ENCODE results near the gene AKAP13.

- TF ChIP-seq CTCF (IDR thresholded peaks at IDR 0.05) (no peak), ZFX (IDR thresholded peaks at IDR 0.05; ENCODE audit: borderline replicate concordance) (no peak)
Measured at GRCh38 chr15:85542895-85543331, 162.5 kb downstream of the AKAP13 start.

Measured in 22Rv1 (cell line).